RWPE1 (cell line): ENCODE data around the gene CALHM5.

ENCODE experiments used
- CTCF ChIA-PET: fragments of 350-600 bp; sonication (Branson Sonifier 250); formaldehyde crosslinking; extraction: SDS; loops from one replicate; lab custom pipeline; 2021; lab: Yijun Ruan, JAX
- POLR2A ChIA-PET: fragments of 400-600 bp; formaldehyde crosslinking; extraction: SDS; loops from one replicate; lab custom pipeline; 2020; ENCODE audit warnings: antibody characterized with exemption; ENCODE audit not compliant: low non-redundant PET; lab: Yijun Ruan, JAX
- DNase-seq: peaks from one replicate; pipeline ENCODE4 v3.0.0; 2012; ENCODE audit warnings: low spot score
- H3K27ac ChIP-seq: fragments of 450-650 bp; 2 replicates; pipeline ENCODE4 v1.5.1; 2017
- CTCF ChIP-seq: fragments of 450-650 bp; conservative IDR thresholded peaks from 2 replicates; pipeline ENCODE4 v1.5.1; 2017; ENCODE audit warnings: low read depth, mild to moderate bottlenecking

The CALHM5 gene

GRCh38 chr6:116511424-116512110 lies at the start of gene CALHM5:
CALHM5 (plus strand) TSS chr6:116511639; CDS start chr6:116511697, 58 bp downstream.
- TF ChIP-seq CTCF: peak; percentile 17; the same call in 1 of the 2 replicates
- peak; percentile 13 for DNase-seq
- CTCF ChIA-PET: no interaction called here
- H3K27ac ChIP-seq: no peak within 1 kb of the TSS
- POLR2A ChIA-PET: no interaction called here

- no peak for TF ChIP-seq CTCF
- POLR2A ChIA-PET: no interaction called here
- CTCF ChIA-PET: no interaction called here
- no peak for DNase-seq
- H3K27ac ChIP-seq: no peak overlapping the region
Observed at GRCh38 chr6:116461932-116462885, 49.2 kb upstream of the CALHM5 start.

GRCh38 chr6:116463301-116463700 lies 48.1 kb upstream of the CALHM5 start:
- TF ChIP-seq CTCF: no peak
- POLR2A ChIA-PET: no interaction called here
- CTCF ChIA-PET: no interaction called here

GRCh38 chr6:116465246-116465645 lies 46.2 kb upstream of the CALHM5 start:
- no peak overlapping the region for H3K27ac ChIP-seq
- POLR2A ChIA-PET: no interaction called here
- no peak for TF ChIP-seq CTCF
- no peak for DNase-seq
- CTCF ChIA-PET: no interaction called here

More at GRCh38 chr6:116463301-116463700, 48.1 kb upstream of the CALHM5 start:
- DNase-seq: no peak
- no peak overlapping the region for H3K27ac ChIP-seq

GRCh38 chr6:116467096-116467495 lies 44.3 kb upstream of the CALHM5 start:
- CTCF ChIA-PET: no interaction called here
- DNase-seq: no peak
- POLR2A ChIA-PET: no interaction called here
- no peak overlapping the region for H3K27ac ChIP-seq
- TF ChIP-seq CTCF: no peak

GRCh38 chr6:116467514-116467913 lies 43.9 kb upstream of the CALHM5 start:
- POLR2A ChIA-PET: no interaction called here

More at GRCh38 chr6:116467514-116467913, 43.9 kb upstream of the CALHM5 start:
- H3K27ac ChIP-seq: no peak overlapping the region
- CTCF ChIA-PET: no interaction called here
- no peak for TF ChIP-seq CTCF
- no peak for DNase-seq
